Upper lobe of left lung (tissue), 6 donors: ENCODE results near the gene DNAJC13. TPM values are rescaled to one million over a fixed set of nuclear protein-coding genes. Genes with fewer than 3 reads are reported as not detected.

ENCODE experiments used
- ATAC-seq, 2 donors: fragments of 200-7000 bp; cut with Tn5 transposase; one replicate each; pipeline ENCODE4 v1.9.1; 2022; ENCODE audit warnings: mild to moderate bottlenecking in 2 of 2, moderate library complexity in 2 of 2; ENCODE audit not compliant: low FRiP score in 2 of 2
- DNase-seq, 2 donors: peaks; one replicate each; pipeline ENCODE4 v3.0.0-alpha.2; 2019 to 2020
- H3K27ac ChIP-seq, 4 donors: fragments of 200-600 bp; sonication (generic); one replicate each; pipeline ENCODE4 v1.5.1; 2016 to 2019
- H3K27me3 ChIP-seq, 4 donors: fragments of 200-600 bp; sonication (generic); one replicate each; pipeline ENCODE4 v1.5.1; 2017 to 2019
- H3K36me3 ChIP-seq, 4 donors: fragments of 200-600 bp; sonication (generic); one replicate each; pipeline ENCODE4 v1.5.1; 2016 to 2019
- H3K4me1 ChIP-seq, 4 donors: fragments of 200-600 bp; sonication (generic); one replicate each; pipeline ENCODE4 v1.5.1; 2018 to 2019
- H3K4me3 ChIP-seq, 4 donors: fragments of 200-600 bp; sonication (generic); one replicate each; pipeline ENCODE4 v1.5.1; 2017 to 2019; ENCODE audit warnings: mild to moderate bottlenecking in 2 of 4, moderate library complexity in 1 of 4
- H3K9me3 ChIP-seq, 4 donors: fragments of 200-600 bp; sonication (generic); one replicate each; pipeline ENCODE4 v1.5.1; 2018 to 2019
- CTCF ChIP-seq, 6 experiments: fragments of 450-650 bp in 4 of 6; fragments of 200-600 bp in 2 of 6; sonication (generic) in 2 of 6; IDR thresholded peaks; one replicate each; pipeline ENCODE4 v1.5.1; 2016 to 2019; ENCODE audit warnings: antibody characterized with exemption in 6 of 6
- EP300 ChIP-seq, 4 donors: sonication (generic); formaldehyde crosslinking; IDR thresholded peaks; one replicate each; pipeline ENCODE4 v1.5.1; 2017; ENCODE audit warnings: antibody characterized with exemption in 4 of 4, control low read depth in 2 of 4
- POLR2A ChIP-seq, 4 donors: fragments of 450-650 bp; IDR thresholded peaks; one replicate each; pipeline ENCODE4 v1.5.1; 2016 to 2017; ENCODE audit warnings: antibody characterized with exemption in 4 of 4, mild to moderate bottlenecking in 2 of 4
- POLR2AphosphoS5 ChIP-seq, 2 donors: sonication (generic); formaldehyde crosslinking; IDR thresholded peaks; one replicate each; pipeline ENCODE4 v1.5.1; 2017; ENCODE audit warnings: antibody characterized with exemption in 2 of 2
- WGBS, 2 donors: methylation state at CpG; one replicate each; pipeline ENCODE4 v1.1.5; 2017 to 2018; 5-methylcytosine and 5-hydroxymethylcytosine counted together
- total RNA-seq, 6 donors: library from RNA; depleted of rRNA in 4 of 6; stranded (reverse); fragments of >200 nt in 4 of 6; gene quantifications; one replicate each; pipeline versions ENCODE4 v1.1.0 to v1.2.1, GENCODE V29; 2016 to 2021
- donor health status: DM: no; HTN: no; CAD: no; lungs with moderate emphysema.
- donor health status: DM: no; HTN: yes; CAD: no; lungs with severe emphysema.

The DNAJC13 gene
- total RNA-seq, 6 donors from 2014 or later = 29.1 to 54.9 (median 35.1) TPM

DNA sequence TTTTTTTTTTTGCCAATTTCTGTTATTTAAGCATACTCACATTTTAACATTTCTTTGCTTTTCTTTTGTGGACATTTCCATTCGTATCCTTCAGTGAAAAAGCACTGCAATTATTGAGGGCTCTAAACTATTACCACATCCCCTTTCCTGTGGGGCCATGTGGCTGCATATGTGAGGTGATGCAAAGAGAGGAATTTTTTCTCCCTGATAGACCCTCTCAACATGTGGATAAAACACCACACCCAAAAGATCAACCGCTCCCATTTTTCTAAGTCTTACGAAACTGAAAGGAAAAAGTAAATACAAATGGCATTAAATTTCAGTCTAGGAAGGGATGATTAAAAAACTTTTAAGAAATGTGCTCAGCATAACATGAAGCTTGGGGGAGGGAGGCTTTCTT is 68.8 kb downstream of the DNAJC13 start:
- Histone ChIP-seq H3K9me3 (no peaks in the 10 kb centered on the region), H3K27ac (no peak overlapping the region), H3K36me3 (peaks cover 0 to 82% (median 33%) of the 10 kb centered on the region in 4 donors), H3K4me1 (no peaks in the 10 kb centered on the region), H3K27me3 (no peaks in the 10 kb centered on the region), H3K4me3 (no peak overlapping the region)
- DNase-seq = no peak
- no peak for TF ChIP-seq CTCF (IDR thresholded peaks at IDR 0.05)
- TF ChIP-seq POLR2AphosphoS5 (IDR thresholded peaks at IDR 0.05) = no peak
- no peak for TF ChIP-seq POLR2A (IDR thresholded peaks at IDR 0.05)
- TF ChIP-seq EP300 (IDR thresholded peaks at IDR 0.05) = no peak
- peak in 1 of 2 donors; percentile 72 for ATAC-seq
- WGBS, 2 donors = 62 to 73% methylated on average over 3 of the region's 3 CpGs

GRCh38 chr3:132488151-132488550 is 70.8 kb downstream of the DNAJC13 start:
- Histone ChIP-seq H3K27me3 (no peaks in the 10 kb centered on the region), H3K9me3 (no peaks in the 10 kb centered on the region), H3K36me3 (peaks cover 0 to 82% (median 32%) of the 10 kb centered on the region in 4 donors), H3K4me1 (no peaks in the 10 kb centered on the region), H3K27ac (no peak overlapping the region), H3K4me3 (no peak overlapping the region)
- no peak for TF ChIP-seq CTCF (IDR thresholded peaks at IDR 0.05)
- TF ChIP-seq POLR2AphosphoS5 (IDR thresholded peaks at IDR 0.05) = no peak
- no peak for DNase-seq
- no peak for ATAC-seq
- 67 to 80% methylated on average over 2 of the region's 2 CpGs for WGBS, 2 donors

- DNase-seq (no peak), ATAC-seq (no peak)
- no peaks in the 10 kb centered on the region for H3K4me1 ChIP-seq
- peaks cover 32 to 95% (median 65%) of the 10 kb centered on the region in 4 donors for H3K36me3 ChIP-seq
- H3K4me3 ChIP-seq = no peak overlapping the region
- WGBS, 2 donors = 96 to 99% methylated on average over 3 of the region's 3 CpGs
- TF ChIP-seq POLR2AphosphoS5 (IDR thresholded peaks at IDR 0.05) = no peak
- TF ChIP-seq CTCF (IDR thresholded peaks at IDR 0.05) = no peak
- TF ChIP-seq POLR2A (IDR thresholded peaks at IDR 0.05) = no peak
- no peak for TF ChIP-seq EP300 (IDR thresholded peaks at IDR 0.05)
- H3K27ac ChIP-seq = no peak overlapping the region
- no peaks in the 10 kb centered on the region for H3K27me3 ChIP-seq
- H3K9me3 ChIP-seq = no peaks in the 10 kb centered on the region
These were observed 81.8 kb downstream of the DNAJC13 start for GRCh38 chr3:132499071-132499470.

- TF ChIP-seq POLR2AphosphoS5 (IDR thresholded peaks at IDR 0.05) (no peak), POLR2A (IDR thresholded peaks at IDR 0.05) (no peak), CTCF (IDR thresholded peaks at IDR 0.05) (no peak), EP300 (IDR thresholded peaks at IDR 0.05) (no peak)
- Histone ChIP-seq H3K9me3 (no peaks in the 10 kb centered on the region), H3K4me1 (no peaks in the 10 kb centered on the region), H3K27me3 (no peaks in the 10 kb centered on the region), H3K4me3 (no peak overlapping the region), H3K27ac (no peak overlapping the region), H3K36me3 (peaks cover 22 to 99% (median 70%) of the 10 kb centered on the region in 4 donors)
- 75 to 95% methylated on average over 1 of the region's 1 CpG for WGBS, 2 donors
- no peak for ATAC-seq
- DNase-seq = no peak
These were observed 86.3 kb downstream of the DNAJC13 start for GRCh38 chr3:132503559-132503958.

GRCh38 chr3:132504375-132504933 is 87.2 kb downstream of the DNAJC13 start:
- H3K4me1 ChIP-seq = no peaks in the 10 kb centered on the region
- peaks cover 17 to 99% (median 67%) of the 10 kb centered on the region in 4 donors for H3K36me3 ChIP-seq
- ATAC-seq (no peak), DNase-seq (no peak)
- no peak overlapping the region for H3K27ac ChIP-seq
- H3K27me3 ChIP-seq = no peaks in the 10 kb centered on the region
- no peaks in the 10 kb centered on the region for H3K9me3 ChIP-seq
- TF ChIP-seq EP300 (IDR thresholded peaks at IDR 0.05) = no peak
- TF ChIP-seq CTCF (IDR thresholded peaks at IDR 0.05) = no peak
- TF ChIP-seq POLR2A (IDR thresholded peaks at IDR 0.05) = no peak
- no peak for TF ChIP-seq POLR2AphosphoS5 (IDR thresholded peaks at IDR 0.05)
- no peak overlapping the region for H3K4me3 ChIP-seq
